ENCODE measurements around the gene UGT2B10.

The UGT2B10 gene

GRCh38 chr4:68871809-68872642 is 56.2 kb downstream of the UGT2B10 start:
- no peak for DNase-seq

- DNase-seq = no peak
These were observed 57.1 kb downstream of the UGT2B10 start for GRCh38 chr4:68872643-68873502.

- DNase-seq = no peak
These were observed 58.7 kb downstream of the UGT2B10 start for GRCh38 chr4:68874507-68874906.

- no peak for DNase-seq
These were observed 61.8 kb downstream of the UGT2B10 start for GRCh38 chr4:68877555-68877954.

GRCh38 chr4:68878048-68878447 is 62.3 kb downstream of the UGT2B10 start:
- DNase-seq = no peak
